GM10266 (cell line): ENCODE data around the gene PRPF19.

ENCODE experiments used
- DNase-seq: peaks from one replicate; pipeline ENCODE4 v3.0.0; 2012; ENCODE audit errors: extremely low spot score
- TF ChIP-seq, protein P1 (sequence below): IDR thresholded peaks from 2 replicates; pipeline ENCODE4 v1.5.1; 2012; ENCODE audit warnings: mild to moderate bottlenecking, low read depth; ENCODE audit not compliant: control insufficient read depth, insufficient read depth; ENCODE audit errors: missing control alignments

The PRPF19 gene

DNA sequence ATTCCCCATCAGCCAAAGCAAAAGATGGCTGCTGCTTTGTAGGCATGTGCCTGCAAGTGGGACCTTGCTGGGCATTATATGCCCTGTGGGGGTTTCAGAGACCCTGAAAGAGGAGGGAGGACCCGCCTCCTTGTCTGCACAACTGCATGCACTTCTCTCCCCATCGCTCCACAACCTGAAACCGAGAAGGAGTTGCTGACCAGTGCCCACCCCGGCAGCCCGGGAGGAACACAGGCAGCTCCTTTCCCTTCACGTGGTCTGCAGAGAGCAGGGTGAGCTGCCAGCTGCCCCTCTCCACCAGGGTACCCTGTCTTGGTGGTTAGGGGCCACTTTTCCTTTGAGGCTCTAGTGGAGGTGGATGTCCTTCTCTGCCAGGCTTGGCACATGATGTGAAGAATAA, 16.5 kb upstream of the PRPF19 start:
- TF ChIP-seq, protein P1, sequence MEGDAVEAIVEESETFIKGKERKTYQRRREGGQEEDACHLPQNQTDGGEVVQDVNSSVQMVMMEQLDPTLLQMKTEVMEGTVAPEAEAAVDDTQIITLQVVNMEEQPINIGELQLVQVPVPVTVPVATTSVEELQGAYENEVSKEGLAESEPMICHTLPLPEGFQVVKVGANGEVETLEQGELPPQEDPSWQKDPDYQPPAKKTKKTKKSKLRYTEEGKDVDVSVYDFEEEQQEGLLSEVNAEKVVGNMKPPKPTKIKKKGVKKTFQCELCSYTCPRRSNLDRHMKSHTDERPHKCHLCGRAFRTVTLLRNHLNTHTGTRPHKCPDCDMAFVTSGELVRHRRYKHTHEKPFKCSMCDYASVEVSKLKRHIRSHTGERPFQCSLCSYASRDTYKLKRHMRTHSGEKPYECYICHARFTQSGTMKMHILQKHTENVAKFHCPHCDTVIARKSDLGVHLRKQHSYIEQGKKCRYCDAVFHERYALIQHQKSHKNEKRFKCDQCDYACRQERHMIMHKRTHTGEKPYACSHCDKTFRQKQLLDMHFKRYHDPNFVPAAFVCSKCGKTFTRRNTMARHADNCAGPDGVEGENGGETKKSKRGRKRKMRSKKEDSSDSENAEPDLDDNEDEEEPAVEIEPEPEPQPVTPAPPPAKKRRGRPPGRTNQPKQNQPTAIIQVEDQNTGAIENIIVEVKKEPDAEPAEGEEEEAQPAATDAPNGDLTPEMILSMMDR = no peak
- no peak for DNase-seq

DNA sequence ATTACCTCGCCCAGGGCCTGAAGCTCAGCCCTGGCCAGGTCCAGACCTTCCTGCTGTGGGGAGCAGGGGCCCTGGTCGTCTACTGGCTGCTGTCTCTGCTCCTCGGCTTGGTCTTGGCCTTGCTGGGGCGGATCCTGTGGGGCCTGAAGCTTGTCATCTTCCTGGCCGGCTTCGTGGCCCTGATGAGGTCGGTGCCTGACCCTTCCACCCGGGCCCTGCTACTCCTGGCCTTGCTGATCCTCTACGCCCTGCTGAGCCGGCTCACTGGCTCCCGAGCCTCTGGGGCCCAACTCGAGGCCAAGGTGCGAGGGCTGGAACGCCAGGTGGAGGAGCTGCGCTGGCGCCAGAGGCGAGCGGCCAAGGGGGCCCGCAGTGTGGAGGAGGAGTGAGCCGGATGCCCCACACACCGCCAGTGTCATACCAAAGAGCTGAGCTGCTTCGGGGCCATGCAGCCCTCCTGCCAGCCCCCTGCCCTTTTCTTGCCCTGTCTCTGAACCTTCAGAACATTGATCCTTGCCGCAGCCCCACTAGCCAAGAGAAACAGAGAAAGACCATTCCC, 15.5 kb upstream of the PRPF19 start:
- TF ChIP-seq, protein P1 = no peak
- DNase-seq = no peak

DNA sequence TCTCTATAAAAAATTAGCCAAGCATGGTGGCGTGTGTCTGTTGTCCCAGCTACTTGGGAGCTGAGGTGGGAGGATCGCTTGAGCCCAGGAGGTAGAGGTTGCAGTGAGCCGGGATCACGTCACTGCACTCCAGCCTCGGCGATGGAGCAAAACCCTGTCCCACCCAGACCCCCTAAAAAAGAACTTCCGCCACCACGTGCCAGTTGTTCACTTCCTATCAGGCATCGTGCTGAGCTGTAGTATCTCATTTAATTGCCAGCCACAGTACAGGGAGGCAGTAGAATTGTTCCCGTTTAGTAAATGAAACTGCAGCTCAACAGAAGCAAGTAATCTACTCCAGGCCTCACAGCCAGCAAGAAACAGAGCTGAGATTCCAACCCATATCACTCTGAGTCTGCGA, 14.9 kb upstream of the PRPF19 start:
- no peak for DNase-seq
- TF ChIP-seq, protein P1 = no peak

DNA sequence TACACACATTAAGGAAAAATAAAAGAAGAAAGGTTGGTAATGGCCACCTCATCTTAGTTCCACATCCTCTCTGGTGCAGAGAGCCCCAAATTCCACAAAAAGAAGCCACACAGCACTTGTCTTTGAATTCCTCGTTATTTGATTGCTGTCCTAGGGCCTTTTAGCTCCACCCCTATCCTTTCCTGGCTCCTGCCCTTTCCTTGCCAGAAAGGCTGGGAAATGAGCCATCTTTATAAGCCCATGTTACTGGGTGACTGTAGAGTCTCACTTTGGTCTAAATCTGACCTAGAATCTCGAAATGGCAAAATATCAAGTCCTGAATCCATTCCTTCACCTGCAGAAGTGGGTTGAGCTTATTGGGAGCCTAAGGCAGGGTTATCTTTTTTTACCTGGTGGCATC, 13.6 kb upstream of the PRPF19 start:
- TF ChIP-seq, protein P1 = no peak
- no peak for DNase-seq

DNA sequence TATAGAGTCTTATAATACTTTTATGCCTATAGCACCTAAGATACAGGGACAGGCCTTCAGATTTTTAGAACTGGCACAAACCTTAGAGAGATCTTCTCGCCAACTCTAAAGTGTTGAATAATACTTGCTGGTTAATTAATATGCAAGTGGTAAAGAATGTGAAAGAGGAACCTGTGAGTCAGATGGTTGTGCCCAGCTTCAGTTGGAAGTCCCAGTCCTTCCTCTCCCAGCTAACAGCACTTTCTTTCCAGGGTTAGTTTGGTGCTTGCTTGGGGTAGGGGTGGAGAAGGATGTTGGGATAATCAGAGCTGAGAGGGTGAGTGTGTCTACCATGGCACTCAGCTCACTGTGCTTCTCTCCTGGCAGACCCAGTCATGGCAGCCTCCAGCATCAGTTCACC, 12.9 kb upstream of the PRPF19 start:
- DNase-seq = no peak
- TF ChIP-seq, protein P1 = no peak

DNA sequence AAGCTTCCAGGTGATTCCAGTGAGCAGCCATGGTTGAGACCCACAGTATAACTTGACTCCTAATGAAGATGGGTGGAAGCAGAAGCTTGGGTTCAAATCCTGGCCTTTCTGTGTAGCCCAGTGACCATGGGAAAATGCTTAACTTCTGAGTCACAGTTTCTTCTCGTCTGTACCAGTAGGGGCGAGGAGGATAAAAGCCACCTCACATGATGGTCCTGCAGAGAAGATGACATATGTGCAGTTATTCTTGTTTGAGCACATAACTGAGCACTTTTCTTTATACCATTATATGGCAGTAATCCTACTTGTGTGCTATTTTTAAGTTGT, 12.5 kb upstream of the PRPF19 start:
- TF ChIP-seq, protein P1 = no peak
- DNase-seq = no peak

DNA sequence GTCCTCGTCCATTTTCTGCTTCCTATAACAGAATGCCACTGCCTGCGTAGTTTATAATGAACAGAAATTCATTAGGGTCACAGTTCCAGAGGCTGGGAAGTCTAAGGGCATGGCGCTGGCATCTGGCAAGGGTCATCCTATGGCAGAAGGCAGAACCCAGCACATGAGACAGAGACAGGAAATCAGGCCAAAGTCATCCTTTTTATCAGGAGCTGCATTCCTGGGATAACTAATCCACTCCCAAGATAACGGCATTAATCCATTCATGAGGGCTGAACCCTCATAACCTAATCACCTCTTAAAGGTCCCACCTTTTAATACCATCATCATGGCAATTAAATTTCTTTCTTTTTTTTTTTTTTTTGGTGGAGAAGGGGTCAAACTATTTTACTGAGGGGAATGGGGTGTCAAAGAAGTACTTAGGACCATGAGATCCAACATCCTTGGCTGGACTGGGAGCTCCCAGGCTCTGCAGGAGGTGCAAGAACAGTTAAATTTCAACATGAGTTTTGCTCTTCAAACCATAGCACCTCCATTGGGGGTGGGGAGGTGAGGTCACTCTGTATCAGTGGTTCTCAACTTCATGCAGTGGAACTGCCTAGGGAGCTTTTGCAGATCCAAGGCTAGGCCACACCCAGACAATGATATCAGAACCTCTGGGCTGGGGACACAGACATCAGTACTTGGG, 12.0 kb upstream of the PRPF19 start:
- DNase-seq = no peak
- TF ChIP-seq, protein P1 = no peak
